HEK293 (cell line): ENCODE measurements around the gene FHAD1.

Experiments used
- MYNN ChIP-seq: fragments of 450-650 bp; formaldehyde crosslinking; IDR thresholded peaks from 2 replicates; pipeline ENCODE4 v1.5.1; 2016; ENCODE audit warnings: missing biosample characterization, missing genetic modification characterization, borderline replicate concordance
- ZFP41 ChIP-seq: fragments of 450-650 bp; formaldehyde crosslinking; IDR thresholded peaks from 2 replicates; pipeline ENCODE4 v1.5.1; 2016; ENCODE audit warnings: missing biosample characterization, missing genetic modification characterization, borderline replicate concordance
- ZNF174 ChIP-seq: fragments of 450-650 bp; formaldehyde crosslinking; IDR thresholded peaks from 2 replicates; pipeline ENCODE4 v1.5.0; 2017; ENCODE audit warnings: missing biosample characterization, mild to moderate bottlenecking, missing genetic modification characterization
- ZNF2 ChIP-seq: fragments of 450-650 bp; formaldehyde crosslinking; IDR thresholded peaks from 2 replicates; pipeline ENCODE4 v1.5.1; 2016; ENCODE audit warnings: missing biosample characterization, missing genetic modification characterization
- ZNF266 ChIP-seq: fragments of 450-650 bp; formaldehyde crosslinking; IDR thresholded peaks from 2 replicates; pipeline ENCODE4 v1.5.1; 2016; ENCODE audit warnings: missing biosample characterization, missing genetic modification characterization, low read depth
- ZNF473 ChIP-seq: fragments of 450-650 bp; formaldehyde crosslinking; IDR thresholded peaks from 2 replicates; pipeline ENCODE4 v1.5.1; 2017; ENCODE audit warnings: missing biosample characterization, missing genetic modification characterization
- TF ChIP-seq, protein P1 (sequence below): fragments of 450-650 bp; formaldehyde crosslinking; IDR thresholded peaks from 2 replicates; pipeline ENCODE4 v1.5.1; 2016; ENCODE audit warnings: missing biosample characterization, missing genetic modification characterization
- TF ChIP-seq, protein P2 (sequence below): fragments of 450-650 bp; formaldehyde crosslinking; IDR thresholded peaks from 2 replicates; pipeline ENCODE4 v1.5.1; 2016; ENCODE audit warnings: missing biosample characterization, missing genetic modification characterization

DNA sequence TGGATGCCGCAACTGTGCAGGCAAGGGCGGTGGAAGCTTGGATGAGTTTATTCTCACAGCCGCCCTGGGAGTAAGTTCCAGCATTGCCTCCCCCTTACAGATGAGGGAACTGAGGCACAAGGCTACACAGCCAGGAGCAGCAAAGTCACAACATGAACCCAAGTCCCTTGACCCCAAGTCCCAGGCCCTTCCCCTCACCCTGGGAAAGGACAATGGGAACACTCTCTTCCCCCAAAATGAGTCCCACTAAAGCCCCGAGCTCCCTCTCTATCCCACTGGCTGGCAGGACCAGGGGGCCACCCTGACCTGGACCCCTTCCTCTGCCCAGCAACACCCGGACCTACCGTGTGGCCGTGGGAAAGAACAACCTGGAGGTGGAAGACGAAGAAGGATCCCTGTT, 195.1 kb downstream of the FHAD1 start:
- TF ChIP-seq ZNF266 (tag by site-specific recombination) (no peak), ZFP41 (no peak), ZNF473 (tag by site-specific recombination) (no peak), ZNF174 (tag by site-specific recombination) (no peak), MYNN (tag by site-specific recombination) (no peak), ZNF2 (tag by site-specific recombination) (no peak)
- TF ChIP-seq, protein P1, sequence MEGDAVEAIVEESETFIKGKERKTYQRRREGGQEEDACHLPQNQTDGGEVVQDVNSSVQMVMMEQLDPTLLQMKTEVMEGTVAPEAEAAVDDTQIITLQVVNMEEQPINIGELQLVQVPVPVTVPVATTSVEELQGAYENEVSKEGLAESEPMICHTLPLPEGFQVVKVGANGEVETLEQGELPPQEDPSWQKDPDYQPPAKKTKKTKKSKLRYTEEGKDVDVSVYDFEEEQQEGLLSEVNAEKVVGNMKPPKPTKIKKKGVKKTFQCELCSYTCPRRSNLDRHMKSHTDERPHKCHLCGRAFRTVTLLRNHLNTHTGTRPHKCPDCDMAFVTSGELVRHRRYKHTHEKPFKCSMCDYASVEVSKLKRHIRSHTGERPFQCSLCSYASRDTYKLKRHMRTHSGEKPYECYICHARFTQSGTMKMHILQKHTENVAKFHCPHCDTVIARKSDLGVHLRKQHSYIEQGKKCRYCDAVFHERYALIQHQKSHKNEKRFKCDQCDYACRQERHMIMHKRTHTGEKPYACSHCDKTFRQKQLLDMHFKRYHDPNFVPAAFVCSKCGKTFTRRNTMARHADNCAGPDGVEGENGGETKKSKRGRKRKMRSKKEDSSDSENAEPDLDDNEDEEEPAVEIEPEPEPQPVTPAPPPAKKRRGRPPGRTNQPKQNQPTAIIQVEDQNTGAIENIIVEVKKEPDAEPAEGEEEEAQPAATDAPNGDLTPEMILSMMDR, result no peak
- TF ChIP-seq, protein P2, sequence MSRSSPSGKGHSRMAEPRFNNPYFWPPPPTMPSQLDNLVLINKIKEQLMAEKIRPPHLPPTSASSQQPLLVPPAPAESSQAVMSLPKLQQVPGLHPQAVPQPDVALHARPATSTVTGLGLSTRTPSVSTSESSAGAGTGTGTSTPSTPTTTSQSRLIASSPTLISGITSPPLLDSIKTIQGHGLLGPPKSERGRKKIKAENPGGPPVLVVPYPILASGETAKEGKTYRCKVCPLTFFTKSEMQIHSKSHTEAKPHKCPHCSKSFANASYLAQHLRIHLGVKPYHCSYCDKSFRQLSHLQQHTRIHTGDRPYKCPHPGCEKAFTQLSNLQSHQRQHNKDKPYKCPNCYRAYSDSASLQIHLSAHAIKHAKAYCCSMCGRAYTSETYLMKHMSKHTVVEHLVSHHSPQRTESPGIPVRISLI, result no peak
